Measurements from ENCODE around the gene TSPAN33.

DNA sequence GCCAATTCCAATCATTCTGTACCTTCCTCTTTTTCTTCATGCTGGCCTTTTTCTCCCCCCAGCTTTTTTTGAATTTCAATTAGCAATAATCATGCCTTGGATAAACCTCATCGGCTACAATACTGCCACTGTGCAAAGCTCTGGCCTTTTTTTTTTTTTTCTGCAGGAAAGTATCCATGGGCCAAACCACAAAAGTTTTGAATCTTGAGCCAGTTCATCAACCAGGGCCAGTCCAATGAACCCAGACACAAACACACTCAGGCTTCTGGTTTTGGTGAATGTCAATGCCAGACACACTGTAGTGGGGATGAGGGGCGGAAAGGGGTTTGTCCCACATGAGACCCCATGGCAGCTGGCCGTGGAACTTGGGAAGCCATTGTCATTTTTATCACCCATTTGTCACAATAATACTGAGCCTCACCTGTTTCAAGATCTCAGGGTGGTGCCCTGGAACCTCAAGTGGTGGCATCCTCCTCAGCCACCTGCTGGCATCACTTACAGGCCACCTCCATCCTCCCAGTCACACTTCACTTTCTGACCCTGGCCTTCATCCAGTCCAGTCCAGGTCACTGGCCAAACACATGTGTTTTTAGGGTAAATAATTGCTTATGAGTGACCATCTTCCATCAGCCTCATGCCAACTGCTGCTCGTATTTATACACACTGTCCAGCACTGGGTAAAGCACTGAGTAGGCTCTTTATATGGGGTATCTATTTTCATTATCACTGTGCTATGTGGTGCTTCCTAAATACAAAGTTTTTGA is 40.8 kb upstream of the TSPAN33 start:
- TF ChIP-seq POLR2AphosphoS5 (IDR thresholded peaks at IDR 0.05): no peak
- no peak for TF ChIP-seq EP300 (IDR thresholded peaks at IDR 0.05)
- TF ChIP-seq, protein P1, sequence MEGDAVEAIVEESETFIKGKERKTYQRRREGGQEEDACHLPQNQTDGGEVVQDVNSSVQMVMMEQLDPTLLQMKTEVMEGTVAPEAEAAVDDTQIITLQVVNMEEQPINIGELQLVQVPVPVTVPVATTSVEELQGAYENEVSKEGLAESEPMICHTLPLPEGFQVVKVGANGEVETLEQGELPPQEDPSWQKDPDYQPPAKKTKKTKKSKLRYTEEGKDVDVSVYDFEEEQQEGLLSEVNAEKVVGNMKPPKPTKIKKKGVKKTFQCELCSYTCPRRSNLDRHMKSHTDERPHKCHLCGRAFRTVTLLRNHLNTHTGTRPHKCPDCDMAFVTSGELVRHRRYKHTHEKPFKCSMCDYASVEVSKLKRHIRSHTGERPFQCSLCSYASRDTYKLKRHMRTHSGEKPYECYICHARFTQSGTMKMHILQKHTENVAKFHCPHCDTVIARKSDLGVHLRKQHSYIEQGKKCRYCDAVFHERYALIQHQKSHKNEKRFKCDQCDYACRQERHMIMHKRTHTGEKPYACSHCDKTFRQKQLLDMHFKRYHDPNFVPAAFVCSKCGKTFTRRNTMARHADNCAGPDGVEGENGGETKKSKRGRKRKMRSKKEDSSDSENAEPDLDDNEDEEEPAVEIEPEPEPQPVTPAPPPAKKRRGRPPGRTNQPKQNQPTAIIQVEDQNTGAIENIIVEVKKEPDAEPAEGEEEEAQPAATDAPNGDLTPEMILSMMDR (IDR thresholded peaks at IDR 0.05): no peak
- TF ChIP-seq POLR2A (IDR thresholded peaks at IDR 0.05): no peak
